ENCODE results near the gene RASA2. TPM values are rescaled to one million over a fixed set of nuclear protein-coding genes. Genes with fewer than 3 reads are reported as not detected.

RASA2 gene
- total and polyA plus RNA-seq, 2 of the 4 experiments (the other 2 are of a cell fraction) = 6.1 to 14.0 TPM

GRCh38 chr3:141508067-141508436 lies 21.2 kb downstream of the RASA2 start:
- in situ Hi-C loops (cut with MboI; ENCODE audit: low sequenced_read_pairs) (no loop called here), dilution Hi-C loops (cut with HindIII; ENCODE audit: low sequenced_read_pairs, unreplicated experiment) (no loop called here), intact Hi-C loops (cut with micrococcal nuclease) (no loop called here)
- no peak overlapping the region for H3K18ac ChIP-seq (ENCODE audit: low read depth, low read length)
- ATAC-seq (ENCODE audit: low read depth) (no peak), DNase-seq (no peak)
- TF ChIP-seq MAZ (IDR thresholded peaks at IDR 0.05; ENCODE audit: borderline replicate concordance, low read depth, low read length) = no peak
- no peak for TF ChIP-seq RFX5 (IDR thresholded peaks at IDR 0.05; ENCODE audit: low read depth, low read length)
- TF ChIP-seq CEBPB (IDR thresholded peaks at IDR 0.05; ENCODE audit: low read depth, low read length) = no peak
- no peak for TF ChIP-seq SMC3 (IDR thresholded peaks at IDR 0.05; ENCODE audit: low read depth, low read length)
- no peak for TF ChIP-seq MXI1 (IDR thresholded peaks at IDR 0.05; ENCODE audit: borderline replicate concordance, low read depth, low read length)
- no peak for TF ChIP-seq RAD21 (IDR thresholded peaks at IDR 0.05; ENCODE audit: low read length)
- no peak for TF ChIP-seq USF2 (IDR thresholded peaks at IDR 0.05; ENCODE audit: low read depth, low read length)
- TF ChIP-seq CTCF (conservative IDR thresholded peaks at IDR 0.05; ENCODE audit: low read depth, low read length) = no peak
- no peak for TF ChIP-seq ELK1 (IDR thresholded peaks at IDR 0.05; ENCODE audit: borderline replicate concordance, low read depth, low read length)
- no peak for TF ChIP-seq MAFK (IDR thresholded peaks at IDR 0.05; ENCODE audit: low read depth, low read length)
- WGBS, 2 experiments (ENCODE audit: extremely low coverage in 2 of 2, insufficient read length in 1 of 2) = no CpG with 5 or more reads among the region's 3 CpGs
- H3K4me2 ChIP-seq (ENCODE audit: low read depth, low read length) = no peak overlapping the region
- H2BK5ac ChIP-seq (ENCODE audit: low read depth, low read length, poor library complexity, severe bottlenecking) = no peak overlapping the region
- H3K27me3 ChIP-seq (ENCODE audit: control insufficient read depth, insufficient read depth, low read length) = no peaks in the 10 kb centered on the region
- no peak overlapping the region for H3K4me3 ChIP-seq (ENCODE audit: insufficient read depth, low read depth, low read length)
- no TSS peak for BruUV-seq (replicated peaks)
- no peak overlapping the region for H2AK5ac ChIP-seq (ENCODE audit: low read depth, low read length)
- H3K9ac ChIP-seq (ENCODE audit: low read depth, low read length) = no peak overlapping the region
- H2BK15ac ChIP-seq (ENCODE audit: low read depth, low read length) = no peak overlapping the region
- H3K79me1 ChIP-seq (ENCODE audit: low read depth in 1 of 2, low read length in 2 of 2) = peaks cover 33 to 67% of the 10 kb centered on the region in 2 experiments
- no peak overlapping the region for H2BK20ac ChIP-seq (ENCODE audit: low read depth, low read length)
- no peak overlapping the region for H2BK120ac ChIP-seq (ENCODE audit: low read depth, low read length)
- ChIA-PET CTCF (no interaction called here), POLR2A (ENCODE audit: unreplicated experiment) (no interaction called here)
- no peak overlapping the region for H4K8ac ChIP-seq (ENCODE audit: low read depth in 2 of 2, low read length in 2 of 2)
- H3K9me1 ChIP-seq (ENCODE audit: insufficient read depth, low read length) = 0 out of 2 replicates have a peak, but pooled peaks cover 4% of the 10 kb centered on the region
- peaks cover 30% of the 10 kb centered on the region for H4K20me1 ChIP-seq (ENCODE audit: insufficient read depth, low read length)
- H3K4me1 ChIP-seq (ENCODE audit: control insufficient read depth, insufficient read depth, low read length) = no peaks in the 10 kb centered on the region
- no peak overlapping the region for H4K91ac ChIP-seq (ENCODE audit: insufficient read depth, low read depth, low read length)
- no peak overlapping the region for H3K27ac ChIP-seq (ENCODE audit: insufficient read depth, low read length)
- H3K4ac ChIP-seq (ENCODE audit: low read depth, low read length) = no peak overlapping the region
- no peaks in the 10 kb centered on the region for H3K9me3 ChIP-seq (ENCODE audit: control insufficient read depth, insufficient read depth, low read length)
- no peak overlapping the region for H4K5ac ChIP-seq (ENCODE audit: low read depth, low read length)
- H3K56ac ChIP-seq (ENCODE audit: extremely low read depth, insufficient read depth, low read length) = no peak overlapping the region
- H3K14ac ChIP-seq (replicated peaks; ENCODE audit: low read depth, low read length) = no peak overlapping the region
- H3K36me3 ChIP-seq (ENCODE audit: control insufficient read depth, insufficient read depth, low read length) = peaks cover 1% of the 10 kb centered on the region; the same call in 1 of the 2 replicates
- H2AFZ ChIP-seq (replicated peaks; ENCODE audit: low read length, poor library complexity) = no peak overlapping the region
- no peak overlapping the region for H2AK9ac ChIP-seq (replicated peaks; ENCODE audit: low read depth, low read length, poor library complexity)
- H3K23ac ChIP-seq (ENCODE audit: low read depth, low read length) = no peak overlapping the region
